ENCODE measurements around the gene C5orf63. TPM values are rescaled to one million over a fixed set of nuclear protein-coding genes. Genes with fewer than 3 reads are reported as not detected.
"Not testable (repeated sequence)": the region's sequence is repeated elsewhere in the genome, so short reads cannot be mapped to it uniquely, and the experiment has no call there.

Gene C5orf63
- total RNA-seq, 6 experiments from 2014 or later: 0.41 to 3.8 (median 0.71) TPM

DNA sequence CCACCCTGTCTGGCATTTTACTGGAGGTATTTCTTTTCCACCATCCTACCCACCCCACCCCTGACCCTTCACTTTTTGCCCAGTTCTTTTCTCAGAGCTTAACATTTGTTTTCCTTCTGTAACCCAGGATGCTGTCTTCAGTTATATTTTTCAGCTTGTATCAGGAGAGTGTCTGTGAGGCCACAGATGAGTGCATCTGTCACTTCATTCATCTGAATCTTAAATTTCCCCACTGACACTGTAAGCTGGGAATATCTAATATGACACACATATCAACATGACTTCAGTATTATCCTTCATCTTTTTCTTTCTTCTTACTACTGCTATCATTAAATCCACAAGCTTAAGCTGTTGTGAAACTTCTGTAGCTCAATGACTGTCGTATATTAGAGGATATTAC, 47.8 kb downstream of the C5orf63 start:
- no peak overlapping the region for H3K4me3 Mint-ChIP-seq
- 0 out of 2 replicates have a peak, but pooled peaks cover 8% of the 10 kb centered on the region for H3K36me3 Mint-ChIP-seq (ENCODE audit: low read depth)
- no peak for DNase-seq
- H3K27me3 Mint-ChIP-seq (ENCODE audit: insufficient read depth): no peaks in the 10 kb centered on the region; the same call in 1 of the 2 replicates
- no peak overlapping the region for H3K27ac Mint-ChIP-seq
- TF ChIP-seq, protein P1, sequence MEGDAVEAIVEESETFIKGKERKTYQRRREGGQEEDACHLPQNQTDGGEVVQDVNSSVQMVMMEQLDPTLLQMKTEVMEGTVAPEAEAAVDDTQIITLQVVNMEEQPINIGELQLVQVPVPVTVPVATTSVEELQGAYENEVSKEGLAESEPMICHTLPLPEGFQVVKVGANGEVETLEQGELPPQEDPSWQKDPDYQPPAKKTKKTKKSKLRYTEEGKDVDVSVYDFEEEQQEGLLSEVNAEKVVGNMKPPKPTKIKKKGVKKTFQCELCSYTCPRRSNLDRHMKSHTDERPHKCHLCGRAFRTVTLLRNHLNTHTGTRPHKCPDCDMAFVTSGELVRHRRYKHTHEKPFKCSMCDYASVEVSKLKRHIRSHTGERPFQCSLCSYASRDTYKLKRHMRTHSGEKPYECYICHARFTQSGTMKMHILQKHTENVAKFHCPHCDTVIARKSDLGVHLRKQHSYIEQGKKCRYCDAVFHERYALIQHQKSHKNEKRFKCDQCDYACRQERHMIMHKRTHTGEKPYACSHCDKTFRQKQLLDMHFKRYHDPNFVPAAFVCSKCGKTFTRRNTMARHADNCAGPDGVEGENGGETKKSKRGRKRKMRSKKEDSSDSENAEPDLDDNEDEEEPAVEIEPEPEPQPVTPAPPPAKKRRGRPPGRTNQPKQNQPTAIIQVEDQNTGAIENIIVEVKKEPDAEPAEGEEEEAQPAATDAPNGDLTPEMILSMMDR (IDR thresholded peaks at IDR 0.05): no peak
- no peaks in the 10 kb centered on the region for H3K9me3 Mint-ChIP-seq
- H3K4me1 Mint-ChIP-seq (ENCODE audit: low read depth): peaks cover 59% of the 10 kb centered on the region

DNA sequence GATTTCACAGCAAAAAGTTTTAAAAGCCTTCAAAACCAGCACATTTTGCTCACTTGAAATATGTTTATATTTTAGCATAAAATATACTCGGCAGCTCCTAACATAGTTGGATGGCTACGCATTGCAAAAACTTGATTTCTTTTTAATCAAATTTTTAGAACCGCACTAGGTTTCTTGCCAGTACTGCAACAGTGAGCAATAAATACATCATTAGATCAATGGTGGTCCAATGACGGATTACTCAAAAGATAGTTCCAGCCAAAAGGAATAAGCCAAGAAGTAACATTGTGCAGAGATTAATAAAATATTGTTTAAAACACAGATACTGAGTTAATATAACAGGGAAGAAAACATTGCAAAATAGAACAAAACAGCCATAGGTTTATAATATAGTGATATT, 48.5 kb downstream of the C5orf63 start:
- Mint-ChIP-seq H3K36me3 (ENCODE audit: low read depth) (0 out of 2 replicates have a peak, but pooled peaks cover 8% of the 10 kb centered on the region), H3K9me3 (no peaks in the 10 kb centered on the region), H3K27ac (no peak overlapping the region), H3K4me1 (ENCODE audit: low read depth) (peaks cover 65% of the 10 kb centered on the region), H3K27me3 (ENCODE audit: insufficient read depth) (no peaks in the 10 kb centered on the region; the same call in 1 of the 2 replicates), H3K4me3 (no peak overlapping the region)
- no peak for DNase-seq
- TF ChIP-seq, protein P1 (IDR thresholded peaks at IDR 0.05): no peak

DNA sequence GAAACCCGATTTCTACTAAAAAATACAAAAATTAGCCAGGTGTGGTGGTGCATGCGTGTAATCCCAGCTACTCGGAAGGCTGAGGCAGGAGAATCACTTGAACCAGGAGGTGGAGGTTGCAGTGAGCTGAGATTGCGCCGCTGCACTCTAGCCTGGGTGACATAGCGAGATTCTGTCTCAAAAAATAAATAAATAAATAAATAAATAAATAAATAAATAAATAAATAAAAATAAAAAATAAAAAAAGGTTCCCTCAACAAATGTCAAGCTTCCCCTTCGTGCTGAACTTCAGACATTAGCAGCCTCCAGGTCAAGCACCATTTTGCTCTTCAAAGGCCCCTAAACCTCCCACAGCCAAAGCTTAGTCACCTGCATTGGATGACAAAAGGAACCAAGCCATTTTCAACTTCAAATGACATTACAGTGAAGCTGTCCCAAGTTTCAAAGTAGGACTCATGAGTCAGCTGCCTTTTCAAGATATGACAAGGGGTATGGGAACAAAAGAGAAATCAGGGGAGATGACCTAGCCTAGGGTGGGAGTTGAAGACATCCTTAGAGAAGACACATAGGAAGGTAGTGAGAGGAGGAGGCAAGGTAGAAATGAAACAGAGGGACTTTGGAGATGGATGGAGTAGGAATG, 49.6 kb downstream of the C5orf63 start:
- H3K27me3 Mint-ChIP-seq (ENCODE audit: insufficient read depth); H3K36me3 Mint-ChIP-seq (ENCODE audit: low read depth); DNase-seq; H3K9me3 Mint-ChIP-seq; H3K27ac Mint-ChIP-seq; H3K4me3 Mint-ChIP-seq: not testable (repeated sequence)
- peaks cover 58% of the 10 kb centered on the region for H3K4me1 Mint-ChIP-seq (ENCODE audit: low read depth)

DNA sequence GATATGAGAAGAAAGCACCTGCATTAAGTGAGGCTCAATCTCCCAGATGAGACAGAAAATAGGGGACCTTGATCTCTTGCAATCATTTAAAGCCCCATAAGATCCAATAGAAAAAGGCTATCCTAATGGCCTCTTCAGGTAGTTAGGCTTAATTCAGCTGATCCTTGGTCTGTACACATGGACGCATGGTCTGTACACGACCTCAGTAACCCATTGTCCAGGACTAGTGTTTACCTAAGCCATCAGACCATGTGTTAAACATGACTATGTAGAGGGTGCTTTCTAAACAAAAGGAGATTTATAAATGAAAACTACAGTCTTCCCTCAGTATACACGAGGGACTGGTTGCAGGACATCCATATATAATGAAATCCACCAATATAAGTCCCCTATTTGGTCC, 50.5 kb downstream of the C5orf63 start:
- DNase-seq: no peak
- Mint-ChIP-seq H3K4me3 (no peak overlapping the region), H3K4me1 (ENCODE audit: low read depth) (peaks cover 50% of the 10 kb centered on the region), H3K36me3 (ENCODE audit: low read depth) (0 out of 2 replicates have a peak, but pooled peaks cover 8% of the 10 kb centered on the region), H3K9me3 (no peaks in the 10 kb centered on the region), H3K27me3 (ENCODE audit: insufficient read depth) (no peaks in the 10 kb centered on the region; the same call in 1 of the 2 replicates), H3K27ac (no peak overlapping the region)
- TF ChIP-seq, protein P1 (IDR thresholded peaks at IDR 0.05): no peak

DNA sequence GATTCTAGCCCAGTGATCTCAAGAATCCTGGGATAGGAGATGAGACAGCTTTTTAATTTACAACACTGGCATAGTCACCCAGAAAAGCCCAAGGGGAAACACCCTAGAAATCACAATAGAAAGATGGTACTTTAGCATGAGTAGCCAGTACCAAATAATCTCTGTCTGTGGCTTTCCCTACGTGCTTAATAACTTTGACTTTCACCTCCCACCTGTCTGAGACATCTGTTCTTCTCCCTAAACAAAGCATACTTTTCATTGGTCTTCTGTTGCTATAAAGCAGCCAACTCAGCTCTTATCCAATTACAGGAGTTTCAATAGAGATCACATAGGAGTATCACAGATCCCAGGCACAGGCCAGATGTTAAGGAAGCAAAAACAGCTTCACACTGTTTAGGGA, 53.4 kb downstream of the C5orf63 start:
- TF ChIP-seq, protein P1 (IDR thresholded peaks at IDR 0.05): no peak
- H3K4me1 Mint-ChIP-seq (ENCODE audit: low read depth): peaks cover 43% of the 10 kb centered on the region

DNA sequence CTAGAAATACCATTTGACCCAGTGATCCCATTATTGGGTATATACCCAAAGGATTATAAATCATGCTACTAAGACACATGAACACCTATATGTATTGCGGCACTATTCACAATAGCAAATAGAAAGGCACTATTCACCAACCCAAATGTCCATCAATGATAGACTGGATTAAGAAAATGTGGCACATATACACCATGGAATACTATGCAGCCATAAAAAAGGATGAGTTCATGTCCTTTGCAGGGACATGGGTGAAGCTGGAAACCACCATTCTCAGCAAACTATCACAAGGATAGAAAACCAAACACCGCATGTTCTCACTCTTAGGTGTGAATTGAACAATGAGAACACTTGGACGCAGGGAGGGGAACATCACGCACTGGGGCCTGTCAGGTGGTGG, 56.6 kb downstream of the C5orf63 start:
- not testable (repeated sequence) for DNase-seq; H3K9me3 Mint-ChIP-seq; H3K27ac Mint-ChIP-seq; H3K4me3 Mint-ChIP-seq; H3K27me3 Mint-ChIP-seq (ENCODE audit: insufficient read depth)
- Mint-ChIP-seq H3K36me3 (ENCODE audit: low read depth) (0 out of 2 replicates have a peak, but pooled peaks cover 12% of the 10 kb centered on the region), H3K4me1 (ENCODE audit: low read depth) (peaks cover 63% of the 10 kb centered on the region)

More for the DNA sequence above, 53.4 kb downstream of the C5orf63 start:
- Mint-ChIP-seq H3K36me3 (ENCODE audit: low read depth) (0 out of 2 replicates have a peak, but pooled peaks cover 18% of the 10 kb centered on the region), H3K27me3 (ENCODE audit: insufficient read depth) (no peaks in the 10 kb centered on the region; the same call in 1 of the 2 replicates), H3K9me3 (no peaks in the 10 kb centered on the region), H3K4me3 (no peak overlapping the region), H3K27ac (no peak overlapping the region)
- DNase-seq: no peak
